HepG2 (cell line): ENCODE results near the gene KDM3B. TPM values are rescaled to one million over a fixed set of nuclear protein-coding genes. Genes with fewer than 3 reads are reported as not detected.

Source experiments
- ATF4 ChIP-seq, 2 experiments: fragments of 450-650 bp in 1 of 2; sonication (generic) in 1 of 2; formaldehyde crosslinking; IDR thresholded peaks; 2 replicates each; pipeline versions ENCODE4 v1.5.0 to v1.8.0; 2020 to 2022; ENCODE audit warnings: mild to moderate bottlenecking in 1 of 2, missing genetic modification reagents in 1 of 2
- KLF16 ChIP-seq, 2 experiments: sonication (generic) in 1 of 2; formaldehyde crosslinking in 1 of 2; IDR thresholded peaks; 2 replicates each; pipeline versions ENCODE4 v1.6.1 to v1.8.0; 2016 to 2023; ENCODE audit warnings: missing genetic modification reagents in 2 of 2, missing compliant biosample characterization in 1 of 2
- NFKBIZ ChIP-seq: IDR thresholded peaks from 2 replicates; pipeline ENCODE4 v1.6.1; 2018; ENCODE audit warnings: missing genetic modification reagents, missing compliant biosample characterization
- SKI ChIP-seq: fragments of 450-650 bp; IDR thresholded peaks from one replicate; pipeline ENCODE4 v1.6.1; 2018; ENCODE audit warnings: mild to moderate bottlenecking; ENCODE audit not compliant: partially characterized antibody
- TAF1 ChIP-seq: sonication (generic); formaldehyde crosslinking; IDR thresholded peaks from 2 replicates; pipeline ENCODE4 v1.4.0; 2020; ENCODE audit warnings: missing genetic modification reagents
- ZNF660 ChIP-seq: sonication (generic); formaldehyde crosslinking; IDR thresholded peaks from 2 replicates; pipeline ENCODE4 v1.5.1; 2020; ENCODE audit warnings: mild to moderate bottlenecking, low read depth, missing genetic modification reagents, borderline replicate concordance
- ZNF800 ChIP-seq: sonication (generic); formaldehyde crosslinking; IDR thresholded peaks from 2 replicates; pipeline ENCODE4 v1.4.0; 2020; ENCODE audit warnings: missing genetic modification reagents
- polyA plus RNA-seq, 8 experiments: library from polyadenylated mRNA; depleted of rRNA in 3 of 8; stranded (reverse) in 7 of 8; unstranded in 1 of 8; fragments of >200 nt; fragmentation: Illumina TruSeq in 4 of 8; extraction: Trizol in 4 of 8; gene quantifications; 2 replicates each; pipeline versions ENCODE4 v1.2.1 to v1.2.3, GENCODE V29; 2011 to 2016; ENCODE audit warnings: low read depth in 4 of 8, missing spikeins in 1 of 8, mixed read lengths in 1 of 8; ENCODE audit not compliant: insufficient read depth in 1 of 8
- total RNA-seq, 5 experiments: library from RNA; depleted of rRNA; stranded (reverse); fragments of >200 nt; fragmentation: Illumina TruSeq; extraction: Trizol; gene quantifications; 2 replicates each; pipeline ENCODE4 v1.2.3, GENCODE V29; 2016; ENCODE audit warnings: low read depth in 1 of 5
- TF ChIP-seq, protein P1 (sequence below): sonication (generic); formaldehyde crosslinking; IDR thresholded peaks from 2 replicates; pipeline ENCODE4 v1.4.0; 2020; ENCODE audit warnings: missing genetic modification reagents, mild to moderate bottlenecking, borderline replicate concordance

The KDM3B gene
- total and polyA plus RNA-seq, 2 of the 13 experiments (the other 11 are each of a cell fraction or from before 2014, with no cell fraction given) = 19.7 to 34.3 TPM

GRCh38 chr5:138352071-138352721 is at the start of gene KDM3B (continued):
- TF ChIP-seq ZNF800 = no peak
- TF ChIP-seq ATF4 (CRISPR knock-in tag; IDR thresholded peaks at IDR 0.05) = no peak
- TF ChIP-seq, protein P1, sequence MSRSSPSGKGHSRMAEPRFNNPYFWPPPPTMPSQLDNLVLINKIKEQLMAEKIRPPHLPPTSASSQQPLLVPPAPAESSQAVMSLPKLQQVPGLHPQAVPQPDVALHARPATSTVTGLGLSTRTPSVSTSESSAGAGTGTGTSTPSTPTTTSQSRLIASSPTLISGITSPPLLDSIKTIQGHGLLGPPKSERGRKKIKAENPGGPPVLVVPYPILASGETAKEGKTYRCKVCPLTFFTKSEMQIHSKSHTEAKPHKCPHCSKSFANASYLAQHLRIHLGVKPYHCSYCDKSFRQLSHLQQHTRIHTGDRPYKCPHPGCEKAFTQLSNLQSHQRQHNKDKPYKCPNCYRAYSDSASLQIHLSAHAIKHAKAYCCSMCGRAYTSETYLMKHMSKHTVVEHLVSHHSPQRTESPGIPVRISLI (CRISPR knock-in tag) = no peak
- no peak; the same call in 1 of the 2 replicates for TF ChIP-seq TAF1 (CRISPR knock-in tag)
- peak; percentile 25; the same call in 1 of the 2 replicates for TF ChIP-seq NFKBIZ (CRISPR knock-in tag)
- no peak for TF ChIP-seq ZNF660 (CRISPR knock-in tag)
- TF ChIP-seq SKI = no peak
- peak in 1 of 2 experiments; percentile 57; a peak in 1 of 4 replicates for TF ChIP-seq KLF16 (CRISPR knock-in tag; IDR thresholded peaks at IDR 0.05)
- TF ChIP-seq, all 625 proteins: peak for 157
